H9 (cell line): ENCODE data around the gene PELI2. TPM values are rescaled to one million over a fixed set of nuclear protein-coding genes. Genes with fewer than 3 reads are reported as not detected.

Experiments
- DNase-seq: peaks from one replicate; pipeline ENCODE4 v3.0.0-alpha.2; 2017
- H2AFZ ChIP-seq: one replicate; pipeline ENCODE4 v1.6.1; 2013; ENCODE audit warnings: mild to moderate bottlenecking, low read length, control low read depth, moderate library complexity
- H2AK5ac ChIP-seq: 2 replicates; pipeline ENCODE4 v1.6.1; 2013; ENCODE audit warnings: low read length, control low read depth, mixed read lengths; ENCODE audit not compliant: insufficient read length
- H2BK120ac ChIP-seq: one replicate; pipeline ENCODE4 v1.6.1; 2013; ENCODE audit warnings: low read depth, mild to moderate bottlenecking, low read length, control low read depth, inconsistent platforms; ENCODE audit not compliant: poor library complexity, severe bottlenecking
- H2BK12ac ChIP-seq: 2 replicates; pipeline ENCODE4 v1.6.1; 2013; ENCODE audit warnings: low read length, control low read depth, mixed read lengths, low read depth; ENCODE audit not compliant: insufficient read length
- H2BK15ac ChIP-seq: 2 replicates; pipeline ENCODE4 v1.6.1; 2013; ENCODE audit warnings: low read depth, low read length, control low read depth
- H2BK20ac ChIP-seq: one replicate; pipeline ENCODE4 v1.6.1; 2013; ENCODE audit warnings: low read depth, mild to moderate bottlenecking, low read length, control low read depth, inconsistent platforms; ENCODE audit not compliant: poor library complexity, severe bottlenecking
- H2BK5ac ChIP-seq: 2 replicates; pipeline ENCODE4 v1.6.1; 2013; ENCODE audit warnings: low read length, control low read depth, mixed read lengths; ENCODE audit not compliant: insufficient read length
- H3K14ac ChIP-seq: 2 replicates; pipeline ENCODE4 v1.6.1; 2013; ENCODE audit warnings: low read length, control low read depth; ENCODE audit not compliant: insufficient read depth
- H3K18ac ChIP-seq: 2 replicates; pipeline ENCODE4 v1.6.1; 2013; ENCODE audit warnings: low read depth, mild to moderate bottlenecking, mixed read lengths, low read length, control low read depth; ENCODE audit not compliant: insufficient read length
- H3K23ac ChIP-seq: 2 replicates; pipeline ENCODE4 v1.6.1; 2013; ENCODE audit warnings: low read length, control low read depth, mixed read lengths, low read depth; ENCODE audit not compliant: insufficient read length
- H3K23me2 ChIP-seq: 2 replicates; pipeline ENCODE4 v1.6.1; 2013; ENCODE audit warnings: low read depth, mild to moderate bottlenecking, mixed read lengths, low read length, control low read depth; ENCODE audit not compliant: insufficient read length, poor library complexity, severe bottlenecking
- H3K27ac ChIP-seq: 2 replicates; pipeline ENCODE4 v1.5.1; 2013; ENCODE audit warnings: low read length, control low read depth, mixed read lengths, low read depth; ENCODE audit not compliant: insufficient read length
- H3K27me3 ChIP-seq: 2 replicates; pipeline ENCODE4 v1.6.1; 2013; ENCODE audit warnings: low read length, control low read depth, inconsistent platforms; ENCODE audit not compliant: insufficient read depth
- H3K4ac ChIP-seq: 2 replicates; pipeline ENCODE4 v1.6.1; 2013; ENCODE audit warnings: low read depth, mild to moderate bottlenecking, control low read depth, inconsistent platforms, low read length, moderate library complexity
- H3K4me1 ChIP-seq: 2 replicates; pipeline ENCODE4 v1.6.1; 2013; ENCODE audit warnings: low read length, control low read depth, inconsistent platforms; ENCODE audit not compliant: insufficient read depth
- H3K4me2 ChIP-seq: 2 replicates; pipeline ENCODE4 v1.6.1; 2013; ENCODE audit warnings: low read length, control low read depth, mixed read lengths; ENCODE audit not compliant: insufficient read length, insufficient read depth
- H3K56ac ChIP-seq: 2 replicates; pipeline ENCODE4 v1.6.1; 2013; ENCODE audit warnings: low read depth, mild to moderate bottlenecking, mixed read lengths, low read length, control low read depth; ENCODE audit not compliant: insufficient read length
- H3K79me1 ChIP-seq: 2 replicates; pipeline ENCODE4 v1.6.1; 2013; ENCODE audit warnings: low read depth, mild to moderate bottlenecking, moderate library complexity, low read length, control low read depth, inconsistent platforms; ENCODE audit not compliant: insufficient read depth, poor library complexity, severe bottlenecking
- H3K79me2 ChIP-seq: 2 replicates; pipeline ENCODE4 v1.6.1; 2013; ENCODE audit warnings: low read length, control low read depth, inconsistent platforms; ENCODE audit not compliant: insufficient read depth
- H3K9ac ChIP-seq: 2 replicates; pipeline ENCODE4 v1.6.1; 2013; ENCODE audit warnings: low read length, control low read depth, mixed read lengths; ENCODE audit not compliant: insufficient read length; ENCODE audit errors: extremely low read depth
- H3K9me3 ChIP-seq: one replicate; pipeline ENCODE4 v1.6.1; 2013; ENCODE audit warnings: low read depth, low read length, inconsistent platforms; ENCODE audit not compliant: control insufficient read depth
- H3T11ph ChIP-seq: one replicate; pipeline ENCODE4 v1.6.1; 2013; ENCODE audit warnings: mild to moderate bottlenecking, low read length, control low read depth, inconsistent platforms
- H4K20me1 ChIP-seq: one replicate; pipeline ENCODE4 v1.6.1; 2013; ENCODE audit not compliant: control insufficient read depth, insufficient read length, insufficient read depth
- H4K5ac ChIP-seq: 2 replicates; pipeline ENCODE4 v1.6.1; 2013; ENCODE audit warnings: low read depth, mild to moderate bottlenecking, mixed read lengths, low read length, control low read depth; ENCODE audit not compliant: insufficient read length
- H4K8ac ChIP-seq: replicated peaks from 2 replicates; pipeline ENCODE4 v1.6.1; 2013; ENCODE audit warnings: low read length, control low read depth, mixed read lengths, low read depth; ENCODE audit not compliant: insufficient read length
- H4K91ac ChIP-seq: 2 replicates; pipeline ENCODE4 v1.6.1; 2013; ENCODE audit warnings: low read depth, mild to moderate bottlenecking, moderate library complexity, mixed read lengths, low read length, control low read depth; ENCODE audit not compliant: insufficient read length
- H3K27ac Mint-ChIP-seq, 3 experiments: 2 replicates in 2 of 3; 3 replicates in 1 of 3; pipeline ENCODE4 v1.8.0; 2020 to 2021; ENCODE audit warnings: mixed read lengths in 3 of 3, mild to moderate bottlenecking in 1 of 3, moderate library complexity in 1 of 3
- H3K27me3 Mint-ChIP-seq: 2 replicates; pipeline ENCODE4 v1.8.0; 2021; ENCODE audit warnings: low read depth, mild to moderate bottlenecking, moderate library complexity, mixed read lengths
- H3K36me3 Mint-ChIP-seq, 3 experiments: 2 replicates in 2 of 3; 3 replicates in 1 of 3; pipeline ENCODE4 v1.8.0; 2020 to 2021; ENCODE audit warnings: low read depth in 3 of 3, mixed read lengths in 3 of 3; ENCODE audit not compliant: insufficient read depth in 1 of 3
- H3K4me1 Mint-ChIP-seq, 2 experiments: 2 replicates each; pipeline ENCODE4 v1.8.0; 2020; ENCODE audit warnings: mixed read lengths in 2 of 2
- H3K4me3 Mint-ChIP-seq, 2 experiments: 2 replicates in 1 of 2; 3 replicates in 1 of 2; pipeline ENCODE4 v1.8.0; 2020 to 2021; ENCODE audit warnings: mild to moderate bottlenecking in 2 of 2, mixed read lengths in 2 of 2, moderate library complexity in 1 of 2
- H3K9me3 Mint-ChIP-seq, 2 experiments: 2 replicates in 1 of 2; 3 replicates in 1 of 2; pipeline ENCODE4 v1.8.0; 2020; ENCODE audit warnings: mild to moderate bottlenecking in 2 of 2, mixed read lengths in 2 of 2, moderate library complexity in 1 of 2
- WGBS: extraction: QIAGEN DNeasy Blood & Tissue Kit; methylation state at CpG from one replicate; pipeline ENCODE4 v1.1.7; 2013; ENCODE audit warnings: missing lambda C conversion rate, low lambda C conversion rate, mixed read lengths; ENCODE audit not compliant: insufficient read length; ENCODE audit errors: extremely low coverage; 5-methylcytosine and 5-hydroxymethylcytosine counted together
- total RNA-seq: library from RNA; stranded (reverse); gene quantifications from 2 replicates; pipeline ENCODE4 v1.2.1, GENCODE V29; 2021
- TF ChIP-seq, protein P1 (sequence below): fragments of 200-600 bp; sonication (generic); conservative IDR thresholded peaks from 3 replicates; pipeline ENCODE4 v1.8.0; 2021; ENCODE audit warnings: antibody characterized with exemption, mild to moderate bottlenecking

PELI2 gene
- total RNA-seq, 1 experiment from 2014 or later, result 18.0 TPM

DNA sequence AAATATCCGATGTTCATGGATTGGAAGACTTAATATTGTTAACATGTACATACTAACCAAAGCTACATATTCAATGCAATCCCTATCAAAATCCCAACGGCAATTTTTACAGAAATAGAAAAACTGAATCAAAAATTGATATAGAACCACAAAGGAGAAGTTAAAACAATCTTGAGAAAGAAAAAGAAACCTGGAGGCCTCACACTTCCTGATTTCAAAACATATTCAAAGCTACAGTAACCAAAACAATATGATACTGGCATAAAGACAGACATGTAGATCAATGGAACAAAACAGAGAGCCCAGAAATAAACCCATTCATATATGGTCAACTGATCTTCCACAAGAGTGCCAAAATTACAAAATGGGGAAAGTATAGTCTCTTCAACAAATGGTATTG, 5.4 kb upstream of the PELI2 start:
- no peaks in the 10 kb centered on the region for H3K79me1 ChIP-seq
- no peaks in the 10 kb centered on the region; a peak in 1 of 7 replicates for H3K36me3 Mint-ChIP-seq
- H3K14ac ChIP-seq, result no peak overlapping the region
- TF ChIP-seq, protein P1, sequence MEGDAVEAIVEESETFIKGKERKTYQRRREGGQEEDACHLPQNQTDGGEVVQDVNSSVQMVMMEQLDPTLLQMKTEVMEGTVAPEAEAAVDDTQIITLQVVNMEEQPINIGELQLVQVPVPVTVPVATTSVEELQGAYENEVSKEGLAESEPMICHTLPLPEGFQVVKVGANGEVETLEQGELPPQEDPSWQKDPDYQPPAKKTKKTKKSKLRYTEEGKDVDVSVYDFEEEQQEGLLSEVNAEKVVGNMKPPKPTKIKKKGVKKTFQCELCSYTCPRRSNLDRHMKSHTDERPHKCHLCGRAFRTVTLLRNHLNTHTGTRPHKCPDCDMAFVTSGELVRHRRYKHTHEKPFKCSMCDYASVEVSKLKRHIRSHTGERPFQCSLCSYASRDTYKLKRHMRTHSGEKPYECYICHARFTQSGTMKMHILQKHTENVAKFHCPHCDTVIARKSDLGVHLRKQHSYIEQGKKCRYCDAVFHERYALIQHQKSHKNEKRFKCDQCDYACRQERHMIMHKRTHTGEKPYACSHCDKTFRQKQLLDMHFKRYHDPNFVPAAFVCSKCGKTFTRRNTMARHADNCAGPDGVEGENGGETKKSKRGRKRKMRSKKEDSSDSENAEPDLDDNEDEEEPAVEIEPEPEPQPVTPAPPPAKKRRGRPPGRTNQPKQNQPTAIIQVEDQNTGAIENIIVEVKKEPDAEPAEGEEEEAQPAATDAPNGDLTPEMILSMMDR, result no peak
- H2AK5ac ChIP-seq, result no peak overlapping the region
- no peaks in the 10 kb centered on the region for H3K79me2 ChIP-seq
- no peak for DNase-seq
- no peak overlapping the region for H3K23ac ChIP-seq
- no peak overlapping the region for H3K27ac ChIP-seq
- H2BK120ac ChIP-seq, result no peak overlapping the region
- H3K4me3 Mint-ChIP-seq, result no peak overlapping the region
- no peak overlapping the region for H3K56ac ChIP-seq
- H3K9me3 ChIP-seq, result no peaks in the 10 kb centered on the region
- H3K4me1 Mint-ChIP-seq, result peaks cover 11 to 14% of the 10 kb centered on the region in 2 experiments
- no peaks in the 10 kb centered on the region for H4K20me1 ChIP-seq
- no peak overlapping the region for H3K9ac ChIP-seq
- H2BK15ac ChIP-seq, result no peak overlapping the region
- H4K91ac ChIP-seq, result no peak overlapping the region
- H3K27me3 ChIP-seq, result no peaks in the 10 kb centered on the region
- H4K8ac ChIP-seq, result no peak overlapping the region
- no peaks in the 10 kb centered on the region for H3K23me2 ChIP-seq
- H3K18ac ChIP-seq, result no peak overlapping the region
- H3K4ac ChIP-seq, result no peak overlapping the region
- no peak overlapping the region for H2BK20ac ChIP-seq
- no peak overlapping the region for H3T11ph ChIP-seq
- no CpG with 5 or more reads among the region's 2 CpGs for WGBS
- no peak overlapping the region for H2BK5ac ChIP-seq
- no peaks in the 10 kb centered on the region for H3K9me3 Mint-ChIP-seq
- no peak overlapping the region for H2BK12ac ChIP-seq
- no peak overlapping the region for H4K5ac ChIP-seq
- no peak overlapping the region for H3K27ac Mint-ChIP-seq
- H3K27me3 Mint-ChIP-seq, result peaks cover 2% of the 10 kb centered on the region; the same call in 1 of the 2 replicates
- no peak overlapping the region for H3K4me2 ChIP-seq
- H2AFZ ChIP-seq, result no peak overlapping the region
- no peaks in the 10 kb centered on the region; the same call in 1 of the 2 replicates for H3K4me1 ChIP-seq
